GM18907 (cell line): Measurements from ENCODE around the gene C16orf74.

Experiments used
- ATAC-seq: cut with Tn5 transposase; IDR thresholded peaks from one replicate; pipeline ENCODE4 v1.9.1; 2021; ENCODE audit warnings: mild to moderate bottlenecking, moderate library complexity; ENCODE audit not compliant: unreplicated experiment

The C16orf74 gene

DNA sequence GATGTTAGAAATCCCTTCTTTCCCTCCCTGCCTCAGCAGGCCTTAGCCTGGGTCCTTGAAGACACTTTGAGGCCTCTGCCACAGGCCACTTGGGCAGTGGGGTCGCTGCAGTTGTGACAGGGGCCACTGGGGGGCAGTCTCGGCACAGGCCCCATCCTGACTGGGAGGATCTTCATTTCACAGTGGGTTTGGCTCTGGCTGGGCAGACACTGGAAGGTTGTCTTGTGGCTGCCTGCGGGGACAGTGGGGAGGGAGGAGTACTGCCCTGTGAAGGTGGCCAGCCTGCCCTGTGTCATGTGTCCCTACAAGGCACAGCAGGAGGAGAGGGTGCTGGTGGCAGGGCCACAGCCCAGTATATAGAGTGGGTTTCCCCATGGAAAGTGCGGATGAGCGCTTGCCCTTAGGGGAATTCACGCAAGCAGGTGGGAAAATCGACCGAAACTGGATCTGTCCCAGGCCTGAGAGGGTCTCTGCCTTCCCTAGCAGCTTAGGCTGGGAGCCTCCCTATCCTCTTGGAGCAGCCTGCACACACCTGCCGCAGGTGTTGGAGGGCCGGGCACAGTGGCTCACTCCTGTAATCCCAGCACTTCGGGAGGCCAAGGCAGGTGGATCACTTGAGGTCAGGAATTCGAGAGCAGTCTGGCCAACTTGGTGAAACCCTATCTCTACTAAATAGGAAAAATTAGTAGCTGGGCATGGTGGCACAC, 90.9 kb downstream of the C16orf74 start:
- ATAC-seq = no peak

DNA sequence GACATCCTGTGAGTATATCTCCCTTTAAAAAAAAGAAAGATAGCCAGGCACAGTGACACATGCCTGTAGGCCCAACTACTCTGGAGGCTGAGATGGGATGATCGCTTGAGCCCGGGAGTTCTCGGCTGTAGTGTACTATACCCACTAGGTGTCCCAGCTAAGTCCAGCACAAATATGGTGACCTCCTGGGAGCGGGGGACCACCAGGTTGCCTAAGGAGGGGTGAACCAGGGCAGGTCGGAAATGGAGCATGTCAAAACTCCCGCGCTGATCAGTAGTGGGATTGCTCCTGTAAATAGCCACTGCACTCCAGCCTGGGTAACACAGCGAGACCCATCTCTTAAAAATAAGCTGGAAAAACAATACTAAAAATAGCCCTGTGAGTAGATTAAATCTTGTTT, 91.6 kb downstream of the C16orf74 start:
- ATAC-seq = no peak

DNA sequence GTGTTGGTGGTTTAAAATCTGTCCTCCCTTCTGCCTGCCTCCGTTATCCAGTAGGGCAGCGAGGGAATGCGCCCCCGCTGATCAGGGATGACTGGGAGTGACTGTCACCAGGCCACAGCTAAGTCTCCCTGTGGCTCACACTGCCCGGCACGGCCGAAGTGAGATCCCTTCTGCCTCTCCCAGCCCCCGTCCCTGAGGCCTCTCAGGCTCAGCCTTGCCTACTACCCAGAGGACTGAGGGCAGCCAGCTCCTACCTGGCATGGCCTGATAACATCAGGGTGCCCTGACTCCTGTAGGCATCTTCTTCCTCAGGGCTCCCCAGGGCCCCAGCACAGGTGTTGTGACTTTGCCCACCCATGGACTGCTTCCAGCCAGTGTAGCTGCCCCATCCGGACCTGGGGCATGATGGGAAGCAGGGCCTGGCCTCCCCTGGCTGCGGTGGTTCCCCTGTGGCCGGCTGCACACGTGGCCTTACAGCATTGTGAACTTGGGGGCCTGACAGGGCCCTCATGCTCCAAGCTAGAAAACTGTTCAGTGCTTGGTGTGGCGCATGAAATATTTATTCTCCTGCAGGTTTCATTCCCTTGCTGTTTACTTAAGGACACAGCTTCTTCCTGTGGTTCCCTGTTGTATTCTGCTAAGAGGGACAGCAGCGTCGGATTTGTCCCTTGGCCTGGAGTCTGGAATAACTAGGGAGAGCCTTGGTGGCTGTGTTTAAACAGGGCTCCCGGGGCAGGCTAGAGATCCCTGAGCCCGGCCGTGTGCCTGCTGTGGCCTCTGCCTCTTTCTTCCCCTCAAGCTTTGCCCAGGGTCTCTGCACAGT, 92.2 kb downstream of the C16orf74 start:
- no peak for ATAC-seq

DNA sequence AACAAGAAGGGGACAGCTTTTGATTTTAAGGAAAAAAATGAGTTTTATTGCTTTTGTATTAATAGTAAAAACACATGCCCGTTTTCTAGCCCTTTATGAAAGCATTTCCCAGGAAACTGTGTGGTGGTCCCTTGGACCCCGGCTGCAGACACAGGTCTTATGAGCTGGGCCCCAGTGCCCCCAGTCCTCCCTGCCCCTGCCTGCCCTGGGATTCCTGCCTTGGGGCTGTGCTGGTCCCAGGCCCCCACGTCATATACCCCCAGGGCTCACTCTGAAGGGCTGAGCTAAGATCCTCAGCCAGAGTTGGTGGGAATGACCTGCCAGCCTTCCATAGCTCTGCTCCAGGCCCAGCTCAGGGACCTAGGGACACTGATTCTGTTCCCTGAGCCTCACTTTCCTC, 92.9 kb downstream of the C16orf74 start:
- ATAC-seq = no peak
